C4-2B (cell line): ENCODE data around the gene WDR62.

Source experiments
- ZFX ChIP-seq: fragments of 450-650 bp; IDR thresholded peaks from 2 replicates; pipeline ENCODE4 v1.6.1; 2017
- TF ChIP-seq, protein P1 (sequence below): fragments of 450-650 bp; conservative IDR thresholded peaks from 2 replicates; pipeline ENCODE4 v1.5.1; 2017; ENCODE audit warnings: mild to moderate bottlenecking

DNA sequence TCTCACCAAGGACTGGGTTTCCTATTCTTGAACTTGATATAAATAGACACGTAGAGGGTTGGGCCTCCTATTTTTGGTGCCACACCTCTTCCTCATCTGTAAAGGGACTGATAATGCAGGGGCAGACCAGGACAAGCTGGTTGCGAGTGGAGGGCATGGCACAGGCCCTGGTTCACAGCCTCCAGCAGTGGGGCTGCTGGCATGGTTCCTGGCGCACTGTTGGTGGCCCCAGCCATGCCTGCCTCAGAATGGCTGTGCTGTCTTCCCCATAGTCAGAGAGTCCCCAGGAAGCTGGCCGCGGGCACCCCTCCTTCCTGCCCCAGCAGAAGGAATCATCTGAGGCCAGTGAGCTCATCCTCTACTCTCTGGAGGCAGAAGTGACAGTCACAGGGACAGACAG is 45.8 kb downstream of the WDR62 start:
- TF ChIP-seq, protein P1, sequence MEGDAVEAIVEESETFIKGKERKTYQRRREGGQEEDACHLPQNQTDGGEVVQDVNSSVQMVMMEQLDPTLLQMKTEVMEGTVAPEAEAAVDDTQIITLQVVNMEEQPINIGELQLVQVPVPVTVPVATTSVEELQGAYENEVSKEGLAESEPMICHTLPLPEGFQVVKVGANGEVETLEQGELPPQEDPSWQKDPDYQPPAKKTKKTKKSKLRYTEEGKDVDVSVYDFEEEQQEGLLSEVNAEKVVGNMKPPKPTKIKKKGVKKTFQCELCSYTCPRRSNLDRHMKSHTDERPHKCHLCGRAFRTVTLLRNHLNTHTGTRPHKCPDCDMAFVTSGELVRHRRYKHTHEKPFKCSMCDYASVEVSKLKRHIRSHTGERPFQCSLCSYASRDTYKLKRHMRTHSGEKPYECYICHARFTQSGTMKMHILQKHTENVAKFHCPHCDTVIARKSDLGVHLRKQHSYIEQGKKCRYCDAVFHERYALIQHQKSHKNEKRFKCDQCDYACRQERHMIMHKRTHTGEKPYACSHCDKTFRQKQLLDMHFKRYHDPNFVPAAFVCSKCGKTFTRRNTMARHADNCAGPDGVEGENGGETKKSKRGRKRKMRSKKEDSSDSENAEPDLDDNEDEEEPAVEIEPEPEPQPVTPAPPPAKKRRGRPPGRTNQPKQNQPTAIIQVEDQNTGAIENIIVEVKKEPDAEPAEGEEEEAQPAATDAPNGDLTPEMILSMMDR, result no peak
- no peak for TF ChIP-seq ZFX
